Effector CD4-positive, alpha-beta T cell (primary cell): ENCODE results near the gene MFF.

ENCODE experiments used
- DNase-seq: peaks from one replicate; pipeline ENCODE4 v3.0.0-alpha.2; 2020
- total RNA-seq: gene quantifications from one replicate; lab custom pipeline; 2026; lab: John Stamatoyannopoulos, UW

MFF gene
- 45.4 reads per million, percentile 66 among the genes with 10 or more reads in this experiment for total RNA-seq

DNA sequence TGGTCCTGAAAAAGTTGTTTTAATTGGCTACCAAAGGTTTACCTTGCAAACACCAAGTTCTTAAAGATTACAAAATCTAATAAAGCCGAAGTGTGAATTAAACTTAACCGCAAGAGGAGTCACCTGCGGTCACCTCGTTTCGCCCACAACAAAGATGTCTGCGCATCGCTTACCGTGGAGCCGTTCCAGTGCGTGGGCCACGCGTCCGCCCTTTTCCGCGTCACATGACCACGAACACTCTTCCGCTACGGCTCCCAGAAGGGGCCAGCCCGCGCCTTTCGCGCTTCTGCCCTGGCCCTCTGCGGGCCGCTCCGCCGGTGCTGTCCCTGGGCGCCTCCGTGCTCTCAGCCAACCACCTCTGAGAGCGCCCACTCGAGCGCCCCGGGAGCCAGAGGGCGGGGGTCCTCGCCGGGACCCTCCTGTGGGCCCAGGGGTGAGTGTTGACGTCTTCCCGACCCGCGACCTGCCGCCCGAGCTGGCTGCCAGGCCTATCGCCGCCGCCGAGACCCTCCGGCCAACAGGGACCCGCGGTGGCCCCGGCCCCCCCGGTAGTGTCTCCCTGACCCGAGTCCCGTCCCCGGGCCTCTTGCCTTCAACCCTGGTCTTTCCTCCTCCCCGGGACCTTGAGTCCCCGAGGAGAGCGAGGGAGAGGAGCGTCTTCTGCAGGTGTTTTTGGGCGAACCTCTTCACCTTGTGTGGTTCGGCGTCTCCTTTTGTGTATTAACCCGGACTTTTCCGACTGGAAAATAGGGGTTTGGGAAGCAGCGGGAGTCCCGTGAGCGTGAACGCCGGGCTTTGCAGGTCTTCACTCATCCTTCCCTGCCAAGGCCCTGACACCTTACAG lies at the start of gene MFF:
TSS of gene MFF (plus strand) at position 257 of the 844 bp plus-strand sequence. CDS start 5,415 bp downstream, outside the sequence.
- DNase-seq: peak; percentile 94

GRCh38 chr2:227280895-227281294 lies 44.2 kb upstream of the MFF start:
- no peak for DNase-seq

DNA sequence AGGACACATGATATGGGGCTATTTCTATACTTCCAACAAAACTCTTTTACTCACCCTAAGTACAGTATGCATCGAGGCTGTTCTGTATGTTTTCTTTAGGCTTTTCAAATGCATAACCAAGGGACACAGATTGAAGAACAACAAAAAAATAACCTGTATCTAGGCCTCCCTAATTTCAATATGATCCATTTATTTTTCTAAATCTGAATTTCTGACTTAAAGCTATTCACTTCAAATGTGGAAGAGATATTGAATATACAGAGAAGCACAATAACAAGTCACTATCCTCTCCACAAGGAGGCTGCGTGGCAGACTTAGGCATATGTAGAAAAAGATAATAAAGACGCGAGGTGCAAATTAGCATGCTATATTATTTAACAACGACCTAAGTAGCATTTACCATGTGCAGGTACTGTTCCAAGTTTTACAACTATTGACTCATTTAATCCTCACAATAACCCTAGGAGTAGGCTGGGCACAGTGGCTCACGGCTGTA lies 39.3 kb upstream of the MFF start:
- DNase-seq: no peak

GRCh38 chr2:227287771-227288170 lies 37.3 kb upstream of the MFF start:
- no peak for DNase-seq

DNA sequence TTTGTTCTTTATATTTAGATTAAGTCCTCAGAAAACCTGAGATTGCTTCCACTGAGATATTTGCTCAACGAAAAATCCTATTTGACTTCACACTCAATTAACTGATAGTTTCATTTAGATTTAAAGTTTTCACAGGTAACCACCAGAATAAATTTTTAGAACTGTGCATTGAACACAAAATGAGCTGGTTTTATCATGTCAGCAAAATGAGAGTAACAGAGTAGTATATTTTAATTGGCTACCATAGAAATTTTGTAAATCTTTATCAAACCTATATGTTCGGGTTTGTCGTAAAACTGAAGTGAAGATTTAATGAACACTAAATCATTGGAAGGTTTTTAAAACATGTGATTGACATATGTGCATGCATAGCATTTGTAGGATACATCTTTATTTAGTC lies 32.7 kb upstream of the MFF start:
- DNase-seq: no peak

- DNase-seq: no peak
Observed at GRCh38 chr2:227293531-227293930, 31.5 kb upstream of the MFF start.

- no peak for DNase-seq
Observed at GRCh38 chr2:227295806-227296205, 29.2 kb upstream of the MFF start.

- no peak for DNase-seq
Observed at GRCh38 chr2:227296671-227297405, 28.2 kb upstream of the MFF start.

- DNase-seq: no peak
Observed at GRCh38 chr2:227301523-227301922, 23.5 kb upstream of the MFF start.

DNA sequence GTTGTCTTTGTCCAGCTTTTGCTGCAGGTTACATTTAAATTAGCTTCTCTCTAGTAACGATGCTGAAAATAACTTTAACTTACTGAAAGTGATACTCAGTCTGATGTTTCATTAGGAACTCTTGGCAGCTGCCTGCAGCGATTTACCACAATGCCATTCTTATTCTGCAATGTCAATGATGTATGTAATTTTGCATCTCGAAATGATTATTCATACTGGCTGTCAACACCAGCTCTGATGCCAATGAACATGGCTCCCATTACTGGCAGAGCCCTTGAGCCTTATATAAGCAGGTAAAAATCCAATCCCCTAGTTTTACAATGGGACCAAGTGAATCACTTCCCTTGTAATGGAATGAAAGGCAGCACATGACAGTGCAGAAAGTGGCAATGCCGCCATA lies 16.3 kb upstream of the MFF start:
- no peak for DNase-seq

DNA sequence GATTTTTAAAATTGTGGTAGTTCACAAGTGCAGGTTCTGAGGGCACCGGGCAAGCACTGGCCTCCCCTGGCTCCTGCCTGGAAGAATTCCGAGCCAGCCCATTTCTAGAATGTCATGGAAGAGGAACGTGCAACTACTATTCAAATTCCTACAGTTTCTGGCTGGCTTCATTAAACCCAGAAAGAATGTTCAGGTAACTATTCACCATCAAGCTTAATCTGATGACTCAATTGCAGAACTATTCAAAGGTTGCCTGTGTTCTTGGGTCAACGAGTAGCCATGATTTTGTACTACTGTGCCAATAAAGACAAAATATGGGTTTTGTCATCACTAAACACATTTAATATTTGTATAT lies 14.3 kb upstream of the MFF start:
- DNase-seq: no peak

- no peak for DNase-seq
Observed at GRCh38 chr2:227311861-227312506, 13.1 kb upstream of the MFF start.

DNA sequence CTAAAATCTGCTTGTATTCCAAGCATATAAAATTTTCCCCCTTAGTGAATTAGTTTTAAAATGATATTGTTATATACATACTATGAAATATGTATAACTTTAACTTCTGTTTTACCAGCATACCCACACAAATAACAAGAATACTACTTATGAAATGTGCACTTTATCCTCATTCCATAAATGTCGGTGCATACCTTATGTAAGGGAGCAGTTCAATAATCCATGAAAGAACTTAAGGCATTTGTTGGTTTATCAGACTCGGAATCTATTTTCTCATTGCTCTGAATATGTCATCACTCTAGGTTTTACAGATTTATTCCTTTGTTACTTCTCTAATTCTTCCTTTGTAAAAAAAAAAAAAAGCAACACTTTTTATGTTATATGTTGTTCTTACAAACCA lies 12.5 kb upstream of the MFF start:
- DNase-seq: no peak

- no peak for DNase-seq
Observed at GRCh38 chr2:227313310-227313709, 11.7 kb upstream of the MFF start.

DNA sequence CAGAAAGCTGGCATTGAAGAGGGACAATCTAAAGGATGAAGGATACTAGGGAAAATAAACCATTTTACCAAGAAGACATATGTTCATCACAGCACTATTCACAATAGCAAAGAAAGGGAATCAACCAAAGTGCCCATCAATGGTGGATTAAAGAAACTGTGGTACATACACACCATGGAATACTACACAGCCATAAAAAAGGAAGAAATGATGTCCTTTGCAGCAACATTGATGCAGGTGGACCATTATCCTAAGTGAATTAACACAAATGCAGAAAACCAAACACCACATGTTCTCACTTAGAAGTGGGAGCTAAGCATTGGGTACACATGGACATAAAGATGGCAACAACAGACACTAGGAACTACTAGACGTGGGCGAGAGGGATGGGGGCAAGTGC lies 7.2 kb upstream of the MFF start:
- DNase-seq: no peak

DNA sequence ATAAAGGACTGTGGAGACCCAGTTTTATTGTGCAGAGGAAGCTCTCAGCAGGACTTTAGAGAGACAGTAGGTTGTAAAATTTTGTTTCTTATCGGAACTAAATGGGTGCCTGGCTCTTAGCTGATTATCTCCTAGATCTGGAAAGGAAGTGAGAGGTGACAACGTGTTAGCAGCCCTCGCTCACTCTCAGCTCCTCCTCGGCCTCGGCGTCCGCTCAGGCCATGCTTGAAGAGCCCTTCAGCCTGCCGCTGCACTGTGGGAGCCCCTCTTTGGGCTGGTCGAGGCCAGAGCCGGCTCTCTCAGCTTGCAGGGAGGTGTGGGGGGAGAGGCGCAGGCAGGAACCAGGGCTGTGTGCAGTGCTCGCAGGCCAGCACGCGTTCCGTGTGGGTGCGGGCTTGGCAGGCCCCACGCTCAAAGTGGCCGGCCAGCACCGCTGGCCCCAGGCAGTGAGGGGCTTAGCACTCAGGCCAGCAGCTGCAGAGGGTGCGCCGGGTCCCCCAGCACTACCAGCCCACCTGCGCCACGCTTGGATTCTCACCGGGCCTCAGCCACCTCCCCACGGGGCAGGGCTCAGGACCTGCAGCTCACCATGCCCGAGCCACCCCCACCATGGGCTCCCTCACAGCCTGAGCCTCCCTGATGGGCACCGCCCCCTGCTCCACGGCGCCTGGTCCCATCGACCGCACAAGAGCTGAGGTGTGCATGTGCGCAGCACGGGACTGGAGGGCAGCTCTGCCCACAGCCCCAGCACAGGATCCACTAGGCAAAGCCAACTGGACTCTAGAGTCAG lies 4.6 kb upstream of the MFF start:
- DNase-seq: no peak

GRCh38 chr2:227322530-227323205 lies 2.4 kb upstream of the MFF start:
- no peak for DNase-seq

DNA sequence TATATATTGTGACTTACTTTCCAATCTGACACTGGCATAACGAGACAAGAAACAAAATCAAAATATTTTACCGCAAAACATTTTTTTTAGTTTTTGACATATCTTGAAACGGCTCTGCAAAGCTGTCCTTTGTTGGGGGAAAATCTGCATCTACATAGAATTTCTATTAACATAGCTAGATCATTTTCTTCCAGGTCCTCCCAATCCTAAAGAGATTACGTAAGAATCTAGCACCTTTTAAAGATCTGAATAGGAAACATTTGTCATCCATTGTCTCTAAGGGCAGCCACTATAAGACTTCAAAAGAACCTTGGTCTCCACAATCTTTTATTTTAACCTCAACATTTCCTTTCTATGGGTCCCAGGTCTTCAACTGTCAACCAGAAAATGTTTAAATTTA lies 1.2 kb upstream of the MFF start:
- no peak for DNase-seq

- no peak for DNase-seq
Observed at GRCh38 chr2:227324642-227324994, 433 bp upstream of the MFF start.

- DNase-seq: no peak
Observed at GRCh38 chr2:227325839-227326195, 766 bp downstream of the MFF start.

- no peak for DNase-seq
Observed at GRCh38 chr2:227326783-227327182, 1.7 kb downstream of the MFF start.

DNA sequence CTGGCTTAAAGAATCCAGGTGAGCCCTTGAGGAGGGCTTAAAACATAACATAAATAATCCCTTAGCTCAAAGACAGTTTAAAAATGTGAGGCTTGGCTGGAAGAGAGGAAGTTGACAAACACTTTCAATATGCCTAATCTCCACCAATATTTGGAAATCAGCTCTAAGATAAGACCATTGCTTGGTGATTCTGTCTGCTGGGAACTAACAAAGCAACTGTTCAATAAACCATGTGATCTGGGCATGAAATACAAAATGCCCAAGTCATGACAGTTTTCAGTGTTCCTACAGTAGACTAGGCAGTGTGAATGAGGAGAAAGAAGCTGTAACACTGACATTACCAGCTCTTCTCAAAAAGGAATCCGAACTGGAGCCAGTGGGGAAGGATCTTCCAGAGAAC lies 10.7 kb downstream of the MFF start:
- DNase-seq: no peak
